GM21447 (cell line): ENCODE results near the gene SCIN.

Experiments used
- ATAC-seq: cut with Tn5 transposase; IDR thresholded peaks from one replicate; pipeline ENCODE4 v1.9.1; 2021; ENCODE audit not compliant: unreplicated experiment

Gene SCIN

GRCh38 chr7:12609561-12609960, 39.0 kb downstream of the SCIN start:
- no peak for ATAC-seq

- ATAC-seq = no peak
These were observed 40.4 kb downstream of the SCIN start for GRCh38 chr7:12610899-12611298.

DNA sequence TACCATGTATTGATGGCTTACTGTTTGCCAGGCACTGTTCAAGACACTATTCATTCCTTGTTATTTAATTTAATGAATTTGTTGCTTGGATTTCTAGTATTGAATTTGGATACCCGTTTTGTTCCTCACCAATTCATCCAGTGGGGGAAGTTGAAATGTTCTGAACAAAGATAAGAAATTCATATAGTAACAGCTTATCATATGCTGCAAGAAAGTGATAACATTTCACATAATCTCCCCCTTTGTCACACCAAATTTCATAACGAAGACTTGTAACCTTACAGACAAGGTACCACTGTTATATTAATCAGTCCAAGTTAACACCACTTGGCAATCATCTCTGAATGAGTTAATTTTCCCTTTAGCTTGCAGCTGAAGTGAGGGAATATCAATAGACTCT, 42.1 kb downstream of the SCIN start:
- no peak for ATAC-seq

- ATAC-seq = no peak
These were observed 49.0 kb downstream of the SCIN start for GRCh38 chr7:12619461-12620069.

- ATAC-seq = no peak
These were observed 49.9 kb downstream of the SCIN start for GRCh38 chr7:12620371-12620770.

DNA sequence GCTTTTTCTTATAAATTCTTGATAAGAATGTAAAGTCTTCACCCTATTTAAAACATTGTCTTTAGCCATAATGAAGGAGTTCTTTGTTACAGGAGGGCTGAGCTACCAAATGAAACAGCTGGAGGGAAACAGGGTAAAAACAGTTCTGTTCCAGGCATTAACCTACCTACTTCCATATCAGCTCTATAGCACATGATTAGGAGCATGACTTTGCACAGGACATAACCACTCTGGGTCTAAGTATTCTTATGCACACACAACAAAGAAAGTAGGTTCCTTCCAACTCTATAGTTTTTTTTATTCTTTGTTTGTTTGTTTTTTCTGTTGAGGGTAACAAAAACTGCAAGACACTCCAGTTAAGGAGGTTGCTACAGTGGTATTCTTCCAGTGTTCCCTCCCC, 52.7 kb downstream of the SCIN start:
- no peak for ATAC-seq

- ATAC-seq = peak; percentile 57
These were observed 53.5 kb downstream of the SCIN start for GRCh38 chr7:12623885-12624498.

- no peak for ATAC-seq
These were observed 55.3 kb downstream of the SCIN start for GRCh38 chr7:12625836-12626235.

DNA sequence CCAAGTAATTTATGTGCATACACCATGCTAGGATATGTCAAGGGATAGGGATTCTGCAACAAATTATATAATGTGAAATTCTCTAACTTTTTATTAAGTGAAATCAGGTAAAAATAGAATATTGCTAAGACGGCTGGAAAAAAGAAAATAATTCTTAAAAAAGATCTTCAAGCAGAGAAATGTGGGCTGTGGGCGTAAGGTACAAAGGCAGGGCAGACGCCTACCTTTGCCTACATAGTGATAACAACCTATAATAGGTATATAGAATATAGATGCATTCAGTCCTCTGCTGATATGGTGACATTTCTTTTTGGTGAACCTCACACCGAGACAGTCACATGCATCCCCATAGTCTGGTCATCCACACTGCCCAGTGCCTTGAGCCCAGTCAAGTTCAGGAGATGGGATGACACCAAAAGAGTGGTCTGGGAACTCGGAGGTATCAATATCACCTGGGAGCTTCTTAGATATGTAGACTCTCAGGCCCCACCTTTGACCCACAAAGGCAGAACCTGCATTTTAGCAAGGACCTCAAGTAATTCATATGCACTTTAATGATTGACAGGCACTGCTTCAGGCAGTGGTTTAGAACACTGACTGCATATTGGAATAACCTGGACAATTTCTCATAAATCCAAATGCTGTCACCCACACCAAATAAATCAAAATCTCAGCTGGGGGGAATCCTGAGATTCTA, 59.4 kb downstream of the SCIN start:
- no peak for ATAC-seq

GRCh38 chr7:12630513-12630819, 59.9 kb downstream of the SCIN start:
- no peak for ATAC-seq

- ATAC-seq = no peak
These were observed 63.1 kb downstream of the SCIN start for GRCh38 chr7:12633582-12633981.

GRCh38 chr7:12635830-12636229, 65.3 kb downstream of the SCIN start:
- ATAC-seq = peak; percentile 74

DNA sequence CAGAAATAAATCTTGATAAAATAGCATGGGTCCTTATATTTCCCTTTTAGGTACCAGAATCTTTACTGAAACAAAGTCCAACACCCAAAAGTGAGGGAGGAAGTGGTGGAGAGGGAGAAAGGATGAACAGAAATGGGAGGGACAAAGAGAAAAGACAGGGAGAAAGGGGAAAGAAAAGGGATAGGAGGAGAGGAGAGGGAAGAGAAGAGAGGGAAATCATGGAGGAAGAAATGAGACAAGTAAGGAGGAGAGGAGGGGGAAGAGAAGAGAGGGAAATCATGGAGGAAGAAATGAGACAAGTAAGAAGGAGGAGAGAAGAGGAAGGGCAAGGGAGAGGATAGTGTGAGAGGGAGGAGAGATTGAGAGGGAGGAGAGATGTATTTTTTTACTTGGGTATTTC, 66.8 kb downstream of the SCIN start:
- no peak for ATAC-seq

DNA sequence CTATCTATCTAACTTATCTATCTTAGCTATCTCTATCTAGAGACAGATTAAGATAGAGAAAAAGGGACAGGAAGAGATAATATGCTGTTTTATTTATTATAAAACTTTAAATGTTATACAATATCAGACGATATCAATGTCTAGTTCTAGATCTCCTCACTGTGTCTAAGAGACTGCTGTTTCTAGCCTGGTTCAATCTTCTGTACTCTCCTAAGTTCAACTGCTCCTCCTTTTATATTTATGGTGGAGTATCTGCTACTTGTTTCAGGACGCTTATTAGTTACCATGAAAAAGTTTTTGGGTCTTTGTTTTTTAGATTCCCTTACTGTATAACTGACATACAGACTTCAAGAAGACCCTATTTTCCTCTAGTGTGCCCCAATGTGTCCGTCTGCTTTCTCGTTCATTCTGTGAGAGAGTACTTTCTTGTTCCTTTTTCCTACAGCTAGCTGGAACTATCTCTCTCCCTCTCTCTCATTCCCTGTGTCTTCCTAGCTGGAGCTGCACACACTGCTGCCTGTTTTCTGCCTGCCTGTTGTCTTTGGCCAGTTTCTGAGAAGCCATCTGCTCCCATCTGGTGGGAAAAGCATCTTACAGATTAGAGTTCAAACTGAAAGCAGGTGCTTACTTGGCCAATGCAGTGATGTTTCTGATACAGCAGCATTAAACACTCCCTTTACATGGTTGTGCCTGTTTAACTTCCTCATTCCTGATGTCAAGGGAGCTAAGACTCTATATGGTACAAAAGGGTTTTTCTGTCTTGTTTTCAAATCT, 67.5 kb downstream of the SCIN start:
- peak; percentile 60 for ATAC-seq

DNA sequence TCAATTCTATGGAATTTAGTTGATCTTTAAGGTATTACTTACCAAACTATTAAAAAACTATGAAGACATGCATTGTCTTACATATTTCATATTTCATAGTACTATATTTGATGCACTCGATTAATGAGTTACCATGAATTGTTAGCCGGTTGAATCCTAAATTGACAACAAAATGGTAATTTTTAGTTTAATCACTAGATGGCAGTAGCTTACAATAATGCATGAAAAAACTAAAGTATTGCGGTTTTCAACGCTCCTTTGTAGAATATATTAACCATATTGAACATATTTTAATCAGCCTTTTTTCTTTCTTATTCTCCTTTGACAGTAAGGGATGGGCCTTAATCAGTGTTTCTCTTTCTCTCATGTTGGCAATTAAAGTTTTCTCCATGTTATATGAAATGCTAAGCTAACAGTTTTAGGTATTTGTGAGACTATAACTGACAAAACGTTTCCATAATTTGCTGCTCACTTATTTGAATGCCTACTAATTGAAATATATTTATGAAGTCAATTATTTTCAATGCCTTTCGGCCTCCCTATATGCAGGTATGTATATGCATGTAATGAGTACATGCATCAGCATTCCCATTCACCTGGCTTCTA, 68.4 kb downstream of the SCIN start:
- no peak for ATAC-seq

DNA sequence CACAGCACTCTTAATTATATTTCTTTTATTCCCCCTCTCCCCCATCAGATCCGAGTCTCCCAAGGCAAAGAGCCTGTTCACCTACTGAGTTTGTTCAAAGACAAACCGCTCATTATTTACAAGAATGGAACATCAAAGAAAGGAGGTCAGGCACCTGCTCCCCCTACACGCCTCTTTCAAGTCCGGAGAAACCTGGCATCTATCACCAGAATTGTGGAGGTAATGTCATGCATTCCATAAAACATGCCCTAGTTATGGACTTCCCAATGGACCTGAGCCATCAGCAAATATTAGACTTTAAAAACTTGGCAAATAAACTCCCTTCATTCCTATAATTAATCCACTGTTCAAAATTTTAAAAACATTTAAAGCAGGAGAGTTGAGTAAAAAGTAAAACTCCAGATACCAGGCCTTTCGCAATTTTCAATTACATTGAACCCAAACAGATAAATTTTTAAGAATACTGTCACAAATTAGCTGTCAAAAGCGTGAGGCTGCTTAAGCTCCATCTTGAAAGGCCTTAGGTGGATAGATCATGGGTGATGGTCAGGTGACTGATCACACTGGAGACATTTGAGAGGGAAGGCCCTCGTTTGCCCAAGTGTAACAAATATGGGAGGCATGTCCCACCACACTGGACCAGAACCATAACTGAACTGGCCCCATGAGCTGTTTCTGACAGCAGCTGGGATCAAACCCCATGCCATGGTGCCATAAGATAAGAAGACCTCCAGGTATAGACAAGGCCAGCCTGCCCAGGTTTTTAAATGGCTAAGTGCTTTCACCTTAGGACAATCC, 70.0 kb downstream of the SCIN start:
- no peak for ATAC-seq

DNA sequence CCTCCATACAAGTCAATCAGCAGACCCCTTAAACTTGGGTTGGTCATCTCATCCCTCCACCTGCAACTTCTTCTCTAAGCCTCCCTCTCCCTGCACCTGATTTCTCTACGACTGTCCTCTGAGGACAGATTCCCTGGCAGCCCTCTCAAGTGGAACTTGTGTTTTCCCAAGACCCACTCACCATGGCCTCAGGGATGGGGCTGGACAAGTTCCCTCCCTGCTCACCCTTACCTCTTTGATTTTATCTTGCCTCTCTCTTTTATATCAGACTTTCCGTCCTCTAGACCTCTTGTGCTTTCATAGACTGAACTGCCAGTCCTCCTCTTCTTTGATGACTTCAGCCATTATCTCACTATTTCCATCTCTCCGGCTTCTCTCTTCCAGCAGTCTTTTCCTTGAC, 70.7 kb downstream of the SCIN start:
- ATAC-seq = no peak

DNA sequence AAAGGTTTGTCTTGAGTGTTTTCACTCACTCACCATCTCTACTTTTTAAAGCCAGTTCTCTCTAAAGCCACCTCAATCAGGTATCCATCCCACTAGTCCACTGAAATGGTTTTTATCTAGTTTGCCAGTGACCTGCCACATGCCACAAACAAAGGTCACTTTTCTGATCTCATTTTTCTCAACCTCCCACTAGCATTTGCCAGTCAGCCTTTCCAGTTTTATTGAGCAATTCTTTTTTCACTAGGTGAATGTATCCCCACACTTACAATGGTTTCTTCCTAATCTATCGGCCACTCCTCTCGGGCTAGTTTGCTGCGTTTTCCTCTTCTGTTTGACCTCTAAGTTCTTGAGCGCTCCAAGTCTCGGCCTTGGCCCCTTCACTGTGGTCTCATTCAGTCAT, 72.0 kb downstream of the SCIN start:
- no peak for ATAC-seq

DNA sequence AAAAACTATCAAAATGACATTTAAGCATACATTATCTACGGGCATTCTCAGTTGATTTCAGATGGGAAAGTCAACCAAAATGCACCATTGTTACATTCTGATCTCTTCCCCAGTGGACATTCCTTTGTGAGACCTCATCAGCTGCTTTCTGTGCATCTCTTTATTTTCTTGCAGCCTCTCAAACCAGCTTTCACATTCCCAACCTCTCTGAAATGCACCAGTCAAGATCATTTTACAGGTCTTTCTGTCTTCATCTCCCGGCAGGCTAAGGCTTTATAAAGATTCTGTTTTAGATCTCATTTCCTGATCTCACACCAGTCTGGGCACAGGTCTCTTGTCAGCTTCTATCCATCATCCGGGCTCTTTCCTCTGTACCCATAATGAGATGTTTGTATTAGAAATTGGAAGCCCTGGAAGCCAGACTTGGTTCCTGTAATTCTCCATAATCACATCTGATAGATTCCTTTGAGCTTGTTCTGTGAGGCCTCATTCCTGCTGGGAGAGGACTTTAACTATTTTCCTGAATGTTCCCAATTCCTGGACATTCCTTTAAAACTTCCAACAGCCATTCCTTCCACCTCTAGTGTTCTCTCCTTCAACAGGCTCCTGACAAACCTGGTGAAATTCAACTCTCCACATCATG, 72.6 kb downstream of the SCIN start:
- no peak for ATAC-seq

DNA sequence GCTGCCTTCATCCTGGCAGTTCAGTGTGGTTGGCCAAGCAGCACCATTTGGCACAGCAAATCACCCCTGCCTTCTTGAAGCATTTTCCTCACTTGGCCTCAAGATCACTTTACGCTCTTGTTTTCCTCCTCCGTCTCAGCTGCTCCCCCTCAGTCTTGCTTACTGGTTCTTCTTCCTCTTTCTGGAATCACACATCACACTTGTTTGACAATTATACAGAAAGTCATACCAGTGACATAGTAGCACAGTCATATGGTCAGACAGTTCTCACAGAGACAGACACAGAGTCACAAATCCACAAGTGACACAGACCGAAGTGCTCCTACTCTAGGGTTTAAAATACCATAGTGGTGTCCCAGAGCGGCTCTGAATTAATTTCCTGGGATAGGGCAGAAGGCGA, 73.1 kb downstream of the SCIN start:
- no peak for ATAC-seq
